HL-60 (cell line): ENCODE results near the gene FAM174C.

ENCODE experiments used
- DNase-seq, 2 experiments: peaks; one replicate each; pipeline ENCODE4 v3.0.0-alpha.2; 2010 to 2020; ENCODE audit warnings: low read depth in 1 of 2, low spot score in 1 of 2
- H3K27ac ChIP-seq: fragments of 250-450 bp; sonication (Bioruptor Pico); replicated peaks from 2 replicates; pipeline ENCODE4 v1.5.1; 2020; ENCODE audit warnings: mild to moderate bottlenecking, moderate library complexity
- H3K27me3 ChIP-seq: fragments of 250-450 bp; sonication (Bioruptor Pico); 2 replicates; pipeline ENCODE4 v1.5.1; 2021; ENCODE audit warnings: mild to moderate bottlenecking, moderate library complexity; ENCODE audit not compliant: insufficient read depth, poor library complexity, severe bottlenecking
- H3K4me3 ChIP-seq: replicated peaks from 2 replicates; pipeline ENCODE4 v1.5.1; 2011; ENCODE audit warnings: mild to moderate bottlenecking, control low read depth, low read length; ENCODE audit not compliant: insufficient read depth
- GABPA ChIP-seq: IDR thresholded peaks from 2 replicates; pipeline ENCODE4 v1.6.1; 2012; ENCODE audit warnings: low read depth
- POLR2AphosphoS5 ChIP-seq: IDR thresholded peaks from 2 replicates; pipeline ENCODE4 v1.6.1; 2012; ENCODE audit warnings: low read depth
- SPI1 ChIP-seq: IDR thresholded peaks from 2 replicates; pipeline ENCODE4 v1.6.1; 2012; ENCODE audit warnings: low read depth, mild to moderate bottlenecking, borderline replicate concordance
- TF ChIP-seq, protein P1 (sequence below): IDR thresholded peaks from 2 replicates; pipeline ENCODE4 v1.6.1; 2012; ENCODE audit warnings: low read depth; ENCODE audit not compliant: insufficient replicate concordance
- TF ChIP-seq, protein P2 (sequence below): IDR thresholded peaks from one replicate; pipeline ENCODE4 v1.5.1; 2011; ENCODE audit warnings: low read length, control low read depth, inconsistent platforms; ENCODE audit not compliant: insufficient read depth

The FAM174C gene

DNA sequence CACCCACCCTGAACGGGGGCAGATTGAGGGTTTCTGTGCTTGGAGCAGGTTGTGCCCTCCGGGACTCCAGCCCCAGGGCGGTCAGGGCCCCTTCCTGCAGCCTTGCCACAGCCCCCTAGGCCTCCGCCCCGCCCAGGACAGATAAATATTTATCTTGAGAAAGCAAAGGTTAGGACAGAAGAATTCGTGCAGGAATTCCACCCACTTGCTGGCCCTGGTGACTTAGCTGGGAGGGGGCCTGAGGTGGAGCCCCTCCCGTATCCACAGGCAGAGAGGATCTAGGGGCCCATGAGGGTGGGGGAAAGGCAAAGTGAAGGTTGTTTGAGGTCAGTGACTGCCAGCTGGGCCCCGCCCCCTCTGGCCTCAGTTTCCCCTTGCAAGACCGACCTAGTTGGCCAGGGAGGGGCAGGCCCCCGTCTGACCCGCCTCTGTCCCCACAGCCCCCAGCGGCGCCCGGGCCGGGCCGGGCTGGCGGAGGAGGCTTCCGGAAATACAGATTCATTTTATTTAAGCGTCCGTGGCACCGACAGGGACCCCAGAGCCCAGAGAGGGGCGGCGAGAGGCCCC, 21.7 kb upstream of the FAM174C start:
- no peaks in the 10 kb centered on the region for H3K27me3 ChIP-seq
- H3K27ac ChIP-seq = peak overlapping the region; percentile 98
- peak in 1 of 2 experiments; percentile 81 for DNase-seq
- TF ChIP-seq, protein P1, sequence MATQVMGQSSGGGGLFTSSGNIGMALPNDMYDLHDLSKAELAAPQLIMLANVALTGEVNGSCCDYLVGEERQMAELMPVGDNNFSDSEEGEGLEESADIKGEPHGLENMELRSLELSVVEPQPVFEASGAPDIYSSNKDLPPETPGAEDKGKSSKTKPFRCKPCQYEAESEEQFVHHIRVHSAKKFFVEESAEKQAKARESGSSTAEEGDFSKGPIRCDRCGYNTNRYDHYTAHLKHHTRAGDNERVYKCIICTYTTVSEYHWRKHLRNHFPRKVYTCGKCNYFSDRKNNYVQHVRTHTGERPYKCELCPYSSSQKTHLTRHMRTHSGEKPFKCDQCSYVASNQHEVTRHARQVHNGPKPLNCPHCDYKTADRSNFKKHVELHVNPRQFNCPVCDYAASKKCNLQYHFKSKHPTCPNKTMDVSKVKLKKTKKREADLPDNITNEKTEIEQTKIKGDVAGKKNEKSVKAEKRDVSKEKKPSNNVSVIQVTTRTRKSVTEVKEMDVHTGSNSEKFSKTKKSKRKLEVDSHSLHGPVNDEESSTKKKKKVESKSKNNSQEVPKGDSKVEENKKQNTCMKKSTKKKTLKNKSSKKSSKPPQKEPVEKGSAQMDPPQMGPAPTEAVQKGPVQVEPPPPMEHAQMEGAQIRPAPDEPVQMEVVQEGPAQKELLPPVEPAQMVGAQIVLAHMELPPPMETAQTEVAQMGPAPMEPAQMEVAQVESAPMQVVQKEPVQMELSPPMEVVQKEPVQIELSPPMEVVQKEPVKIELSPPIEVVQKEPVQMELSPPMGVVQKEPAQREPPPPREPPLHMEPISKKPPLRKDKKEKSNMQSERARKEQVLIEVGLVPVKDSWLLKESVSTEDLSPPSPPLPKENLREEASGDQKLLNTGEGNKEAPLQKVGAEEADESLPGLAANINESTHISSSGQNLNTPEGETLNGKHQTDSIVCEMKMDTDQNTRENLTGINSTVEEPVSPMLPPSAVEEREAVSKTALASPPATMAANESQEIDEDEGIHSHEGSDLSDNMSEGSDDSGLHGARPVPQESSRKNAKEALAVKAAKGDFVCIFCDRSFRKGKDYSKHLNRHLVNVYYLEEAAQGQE = no peak
- no peak for TF ChIP-seq SPI1
- no peak; the same call in 1 of the 2 replicates for TF ChIP-seq POLR2AphosphoS5
- TF ChIP-seq, protein P2, sequence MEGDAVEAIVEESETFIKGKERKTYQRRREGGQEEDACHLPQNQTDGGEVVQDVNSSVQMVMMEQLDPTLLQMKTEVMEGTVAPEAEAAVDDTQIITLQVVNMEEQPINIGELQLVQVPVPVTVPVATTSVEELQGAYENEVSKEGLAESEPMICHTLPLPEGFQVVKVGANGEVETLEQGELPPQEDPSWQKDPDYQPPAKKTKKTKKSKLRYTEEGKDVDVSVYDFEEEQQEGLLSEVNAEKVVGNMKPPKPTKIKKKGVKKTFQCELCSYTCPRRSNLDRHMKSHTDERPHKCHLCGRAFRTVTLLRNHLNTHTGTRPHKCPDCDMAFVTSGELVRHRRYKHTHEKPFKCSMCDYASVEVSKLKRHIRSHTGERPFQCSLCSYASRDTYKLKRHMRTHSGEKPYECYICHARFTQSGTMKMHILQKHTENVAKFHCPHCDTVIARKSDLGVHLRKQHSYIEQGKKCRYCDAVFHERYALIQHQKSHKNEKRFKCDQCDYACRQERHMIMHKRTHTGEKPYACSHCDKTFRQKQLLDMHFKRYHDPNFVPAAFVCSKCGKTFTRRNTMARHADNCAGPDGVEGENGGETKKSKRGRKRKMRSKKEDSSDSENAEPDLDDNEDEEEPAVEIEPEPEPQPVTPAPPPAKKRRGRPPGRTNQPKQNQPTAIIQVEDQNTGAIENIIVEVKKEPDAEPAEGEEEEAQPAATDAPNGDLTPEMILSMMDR = no peak
- TF ChIP-seq GABPA = no peak
- peak overlapping the region; percentile 89 for H3K4me3 ChIP-seq

GRCh38 chr19:1254081-1254527, 21.2 kb upstream of the FAM174C start:
- no peak for TF ChIP-seq POLR2AphosphoS5
- TF ChIP-seq, protein P2 = no peak
- no peak for TF ChIP-seq SPI1
- TF ChIP-seq, protein P1 = no peak
- no peak for TF ChIP-seq GABPA
- Histone ChIP-seq H3K4me3 (no peak overlapping the region), H3K27ac (peak overlapping the region; percentile 98), H3K27me3 (no peaks in the 10 kb centered on the region)
- peak in 1 of 2 experiments; percentile 67 for DNase-seq

DNA sequence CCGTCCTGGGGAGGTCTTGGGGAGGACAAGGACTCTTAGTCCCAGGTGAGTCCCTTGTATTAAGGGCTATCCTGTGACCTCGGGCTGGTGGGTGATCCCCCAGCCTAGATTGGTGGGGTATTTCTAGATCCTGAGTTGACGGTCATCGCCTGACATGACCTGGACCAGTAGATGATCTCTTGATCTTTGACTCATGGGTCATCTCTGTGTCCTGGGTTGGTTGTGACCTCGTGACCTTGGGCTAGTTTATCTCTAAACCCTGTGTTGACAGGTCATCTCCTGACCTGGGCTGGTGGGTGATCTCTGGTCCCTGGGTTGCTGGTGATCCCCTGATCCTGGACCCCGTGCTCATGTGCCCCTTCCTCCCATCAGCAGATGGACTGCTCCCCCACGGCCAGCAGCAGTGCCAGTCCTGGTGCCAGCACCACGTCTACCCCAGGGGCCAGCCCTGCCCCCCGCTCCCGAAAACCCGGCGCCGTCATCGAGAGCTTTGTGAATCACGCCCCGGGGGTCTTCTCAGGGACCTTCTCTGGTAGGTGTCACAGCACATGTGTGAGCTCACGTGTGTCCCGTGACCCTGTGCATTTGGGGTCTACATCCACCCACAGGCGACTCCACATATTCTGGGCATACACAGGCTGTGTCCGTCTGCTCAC, 20.7 kb upstream of the FAM174C start:
- DNase-seq = peak in 1 of 2 experiments; percentile 62
- H3K27me3 ChIP-seq = no peaks in the 10 kb centered on the region
- no peak for TF ChIP-seq GABPA
- TF ChIP-seq, protein P2 = no peak
- TF ChIP-seq SPI1 = no peak
- no peak; the same call in 1 of the 2 replicates for TF ChIP-seq POLR2AphosphoS5
- TF ChIP-seq, protein P1 = no peak
- H3K4me3 ChIP-seq = no peak overlapping the region
- peak overlapping the region; percentile 98 for H3K27ac ChIP-seq
